Fibroblast of skin of left quadriceps (primary cell): ENCODE data around the gene SHISA9.

Experiments
- DNase-seq, 2 experiments: peaks; one replicate each; pipeline ENCODE4 v3.0.0-alpha.2; 2013; ENCODE audit warnings: low read depth in 2 of 2

The SHISA9 gene

GRCh38 chr16:13178318-13178717 is 276.9 kb downstream of the SHISA9 start:
- no peak for DNase-seq

- no peak for DNase-seq
Measured at GRCh38 chr16:13181432-13181831, 280.0 kb downstream of the SHISA9 start.

DNA sequence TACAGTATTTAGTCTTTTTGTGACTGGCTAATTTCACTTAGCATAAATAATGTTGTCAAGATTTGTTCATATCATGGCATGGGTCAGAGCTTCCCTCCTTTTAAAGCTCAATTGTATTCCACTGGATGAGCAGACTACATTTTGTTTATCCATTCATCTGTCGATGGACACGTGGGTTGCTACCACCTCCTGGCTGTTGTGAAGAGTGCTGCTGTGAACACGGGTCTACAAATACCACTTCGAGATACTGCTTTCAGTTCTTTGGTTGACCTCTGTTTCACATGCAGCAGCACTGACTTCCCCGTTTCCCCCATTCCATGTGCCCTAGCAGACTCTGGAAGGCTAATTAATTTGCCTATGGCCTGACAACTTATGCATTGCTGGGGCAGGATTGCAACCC is 285.4 kb downstream of the SHISA9 start:
- no peak for DNase-seq

DNA sequence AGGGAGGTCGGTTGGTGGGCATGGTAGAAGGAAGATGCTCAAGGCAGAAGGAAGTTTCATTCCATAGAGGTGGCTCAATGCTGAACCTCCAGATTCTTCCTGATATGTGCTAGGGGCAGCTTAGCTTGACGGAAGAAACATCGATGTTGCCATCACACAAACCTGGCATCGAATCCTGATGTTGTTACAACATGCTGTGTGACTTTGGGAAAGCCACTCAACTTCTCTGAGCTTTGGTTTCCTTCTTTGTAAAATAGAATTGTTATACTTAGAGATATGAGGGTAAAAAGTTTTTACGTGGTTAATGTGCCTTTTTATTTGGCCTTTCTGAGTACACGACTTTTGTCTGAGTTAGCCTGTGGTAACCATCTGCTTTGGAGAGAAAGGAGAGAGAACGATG is 287.9 kb downstream of the SHISA9 start:
- DNase-seq, result no peak

- no peak for DNase-seq
Measured at GRCh38 chr16:13193721-13194120, 292.3 kb downstream of the SHISA9 start.

GRCh38 chr16:13194766-13195165 is 293.4 kb downstream of the SHISA9 start:
- no peak for DNase-seq

DNA sequence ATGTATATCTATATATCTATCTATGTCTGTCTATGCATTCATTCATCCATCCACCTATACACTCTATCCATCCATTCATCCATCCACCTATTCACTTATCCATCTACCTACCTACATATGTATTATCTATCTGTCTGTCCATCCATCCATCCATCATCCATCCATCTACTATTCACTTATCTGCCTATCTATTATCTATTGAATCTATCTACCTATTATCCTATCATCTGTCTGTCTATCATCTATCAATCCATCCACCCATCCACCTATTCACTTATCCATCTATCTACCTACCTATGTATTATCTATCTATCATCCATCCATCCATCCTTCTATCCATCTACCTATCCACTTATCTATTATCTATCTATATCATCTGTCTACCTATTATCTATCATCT is 302.3 kb downstream of the SHISA9 start:
- no peak for DNase-seq

DNA sequence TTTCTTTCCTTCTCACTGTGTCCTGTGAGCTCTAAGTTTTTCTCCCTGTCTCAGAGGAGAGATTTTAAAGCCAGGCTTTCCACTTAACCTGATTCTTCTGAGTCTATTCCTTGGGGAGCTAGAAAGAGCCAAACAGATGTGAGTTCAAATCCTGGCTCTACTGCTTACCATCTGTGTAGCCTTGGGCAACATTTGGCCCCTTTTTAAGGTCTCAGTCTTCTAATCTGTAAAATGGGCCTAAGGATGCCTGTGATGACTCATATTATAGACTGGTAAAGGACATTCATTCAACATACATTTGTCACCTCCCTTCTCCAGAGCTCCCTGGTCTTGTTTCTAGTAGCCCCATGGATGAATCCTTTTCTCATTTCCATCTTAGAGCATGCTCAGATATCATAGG is 304.0 kb downstream of the SHISA9 start:
- DNase-seq, result no peak

- DNase-seq, result no peak
Measured at GRCh38 chr16:13206606-13207005, 305.2 kb downstream of the SHISA9 start.

GRCh38 chr16:13207151-13207550 is 305.8 kb downstream of the SHISA9 start:
- no peak for DNase-seq

GRCh38 chr16:13223666-13224065 is 322.3 kb downstream of the SHISA9 start:
- no peak for DNase-seq

GRCh38 chr16:13229039-13229438 is 327.6 kb downstream of the SHISA9 start:
- DNase-seq, result no peak

GRCh38 chr16:13231365-13231764 is 330.0 kb downstream of the SHISA9 start:
- no peak for DNase-seq

- DNase-seq, result no peak
Measured at GRCh38 chr16:13234999-13235398, 333.6 kb downstream of the SHISA9 start.

- DNase-seq, result no peak
Measured at GRCh38 chr16:13236308-13236707, 334.9 kb downstream of the SHISA9 start.

GRCh38 chr16:13238182-13238581 is 336.8 kb downstream of the SHISA9 start:
- no peak for DNase-seq

GRCh38 chr16:13242201-13242600 is 340.8 kb downstream of the SHISA9 start:
- no peak for DNase-seq

GRCh38 chr16:13244770-13245169 is 343.4 kb downstream of the SHISA9 start:
- no peak for DNase-seq

- no peak for DNase-seq
Measured at GRCh38 chr16:13245713-13246377, 344.4 kb downstream of the SHISA9 start.

DNA sequence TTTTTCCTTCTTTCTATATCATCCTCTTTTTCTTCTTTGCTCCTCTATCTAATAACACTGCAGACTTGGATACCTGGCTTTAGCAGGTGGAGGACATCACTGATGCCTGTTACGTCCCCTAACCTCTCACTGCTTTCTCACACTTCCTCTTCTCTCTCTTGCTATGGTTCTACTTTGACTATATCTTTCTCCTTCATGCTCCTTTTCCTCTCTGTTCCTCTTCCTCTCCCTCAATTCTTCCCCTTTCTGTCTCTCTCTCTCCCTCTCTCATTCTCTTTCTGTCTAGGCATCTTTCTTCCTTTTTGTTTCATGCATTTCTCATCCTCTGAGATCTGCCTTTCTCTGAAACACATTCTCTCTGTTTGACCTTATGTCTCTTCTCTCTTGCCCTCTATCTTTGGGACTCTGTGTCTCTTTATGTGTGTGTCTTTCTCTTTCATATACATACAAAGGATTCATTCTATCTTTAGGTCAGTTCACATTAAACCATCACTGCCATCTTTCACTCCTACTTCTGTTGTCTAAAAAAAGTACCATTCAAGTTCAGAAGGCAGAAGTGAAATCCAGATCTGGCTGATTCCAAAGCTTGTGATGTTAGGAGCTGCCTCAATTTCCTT is 353.7 kb downstream of the SHISA9 start:
- DNase-seq, result no peak

DNA sequence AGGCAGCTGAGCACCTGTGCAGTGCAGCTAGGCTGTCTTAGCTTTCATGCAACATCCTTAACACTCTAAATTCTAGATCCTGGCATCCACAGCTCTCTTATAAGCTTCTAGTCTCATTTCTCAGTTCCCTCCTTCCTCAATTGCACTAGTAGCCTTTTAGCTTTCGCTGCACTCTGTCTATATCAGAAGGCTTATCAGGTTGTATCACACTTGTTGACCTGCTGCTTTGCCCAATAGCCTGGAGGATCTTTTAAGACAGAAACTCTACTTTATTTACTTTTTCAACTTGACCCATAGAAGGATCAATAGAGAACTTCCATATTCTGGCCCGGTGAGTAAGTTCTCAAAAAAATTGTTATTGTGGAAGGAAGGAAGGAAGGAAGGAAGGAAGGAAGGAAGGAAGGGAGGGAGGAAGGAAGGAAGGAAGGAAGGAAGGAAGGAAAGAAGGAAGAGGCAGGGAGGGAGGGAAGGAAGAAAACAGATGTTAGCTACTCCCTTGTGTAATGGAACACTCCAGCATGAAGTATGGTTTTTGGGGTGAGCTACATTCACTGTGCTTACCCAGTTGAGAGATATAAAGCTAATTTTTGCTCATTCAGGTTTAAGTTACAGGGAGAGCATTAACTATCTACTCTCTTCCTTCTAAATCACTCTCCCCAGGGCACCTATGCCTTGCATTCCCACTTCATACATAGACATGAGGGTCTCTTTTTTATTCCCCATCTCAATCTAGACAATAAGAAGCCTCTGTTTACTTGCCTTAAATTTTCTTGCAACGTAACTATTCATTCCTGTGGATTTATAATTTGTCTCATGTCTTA is 361.1 kb downstream of the SHISA9 start:
- no peak for DNase-seq

DNA sequence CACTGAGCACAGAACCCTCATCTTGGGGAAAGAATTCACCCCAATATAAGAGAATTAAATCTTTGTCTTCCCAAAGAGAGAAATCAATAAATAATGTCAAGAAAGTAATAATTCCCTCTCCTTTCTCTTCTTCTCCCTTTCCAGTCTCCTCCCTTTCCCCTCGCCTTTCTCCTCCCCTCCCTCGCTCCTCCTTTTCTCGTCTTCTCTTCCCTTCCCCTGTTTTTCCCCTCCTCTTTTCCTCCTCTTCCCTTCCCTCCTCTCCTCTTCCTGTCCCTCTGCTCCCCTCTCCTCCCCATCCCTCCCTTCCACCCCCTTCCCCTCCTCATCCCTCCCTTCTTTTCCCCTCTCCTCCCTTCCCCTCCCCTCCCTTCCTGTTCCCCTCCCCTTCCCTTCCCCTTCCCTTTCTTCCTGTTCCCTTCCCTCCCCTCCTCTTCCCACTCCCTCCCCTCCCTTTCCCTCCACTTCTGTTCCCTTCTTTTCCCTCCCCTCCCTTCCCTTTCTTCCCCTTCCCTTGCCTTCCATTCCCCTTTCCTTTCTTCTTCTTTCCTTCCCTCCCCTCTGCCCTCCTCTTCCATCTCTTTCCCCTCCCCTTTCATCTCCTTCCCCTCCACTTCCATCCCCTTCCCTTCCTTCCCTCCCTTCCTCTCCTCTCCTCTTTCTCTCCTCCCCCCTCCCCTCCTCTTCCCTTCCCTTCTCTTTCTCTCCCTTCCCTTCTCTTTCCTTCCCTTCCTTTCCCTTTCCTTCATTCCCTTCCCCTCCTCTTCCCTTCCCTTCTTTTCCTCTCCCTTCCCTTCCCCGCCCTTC is 363.6 kb downstream of the SHISA9 start:
- no peak for DNase-seq
